DND-41 (cell line): Measurements from ENCODE around the gene MOB3B.

Source experiments
- EZH2 ChIP-seq: IDR thresholded peaks from 3 replicates; pipeline ENCODE4 v1.6.1; 2012; ENCODE audit warnings: borderline replicate concordance, low read depth, mild to moderate bottlenecking, moderate library complexity, low read length, inconsistent platforms; ENCODE audit not compliant: severe bottlenecking
- TF ChIP-seq, protein P1 (sequence below): IDR thresholded peaks from 2 replicates; pipeline ENCODE4 v1.5.1; 2012; ENCODE audit warnings: borderline replicate concordance, low read length, moderate library complexity, mild to moderate bottlenecking; ENCODE audit not compliant: poor library complexity, severe bottlenecking; ENCODE audit errors: extremely low read depth

DNA sequence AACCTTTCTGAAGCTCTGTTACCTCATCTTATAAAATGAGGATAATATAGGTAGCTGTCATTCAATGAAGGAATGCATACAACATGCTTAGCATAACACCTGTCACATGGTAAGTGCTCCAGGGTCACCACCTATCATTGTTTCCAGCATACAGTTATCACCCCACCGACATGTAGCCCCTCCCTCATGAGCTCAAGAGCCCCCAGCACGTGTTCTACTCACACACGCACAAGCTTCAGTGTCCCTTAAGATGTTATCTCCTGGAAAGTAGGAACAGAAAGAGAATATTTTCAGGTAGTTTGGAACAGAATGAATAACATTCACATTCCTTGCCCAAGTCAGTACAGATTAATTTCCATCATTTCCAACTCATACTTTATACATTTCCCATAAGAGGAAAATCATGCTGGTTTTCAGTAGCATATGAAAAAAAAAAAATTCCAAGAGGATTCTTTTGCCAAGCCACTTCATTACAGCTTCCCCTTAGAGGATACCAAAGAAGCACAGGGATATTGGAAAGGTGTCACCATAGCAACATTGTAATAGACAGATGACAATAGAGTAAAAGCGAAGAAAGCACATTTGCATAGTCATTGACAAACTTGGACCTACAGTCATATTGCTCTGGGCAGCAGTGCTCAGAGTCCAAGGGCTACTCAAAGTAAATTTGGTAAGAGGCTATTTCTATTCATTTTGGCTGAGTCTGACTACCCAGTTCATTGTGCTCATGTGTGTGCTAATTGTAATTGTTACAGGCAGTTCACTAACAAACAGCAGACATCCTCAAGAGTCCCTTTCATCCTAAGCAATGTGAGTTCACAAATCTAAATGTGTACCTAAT, 1.5 kb upstream of the MOB3B start:
- TF ChIP-seq, protein P1, sequence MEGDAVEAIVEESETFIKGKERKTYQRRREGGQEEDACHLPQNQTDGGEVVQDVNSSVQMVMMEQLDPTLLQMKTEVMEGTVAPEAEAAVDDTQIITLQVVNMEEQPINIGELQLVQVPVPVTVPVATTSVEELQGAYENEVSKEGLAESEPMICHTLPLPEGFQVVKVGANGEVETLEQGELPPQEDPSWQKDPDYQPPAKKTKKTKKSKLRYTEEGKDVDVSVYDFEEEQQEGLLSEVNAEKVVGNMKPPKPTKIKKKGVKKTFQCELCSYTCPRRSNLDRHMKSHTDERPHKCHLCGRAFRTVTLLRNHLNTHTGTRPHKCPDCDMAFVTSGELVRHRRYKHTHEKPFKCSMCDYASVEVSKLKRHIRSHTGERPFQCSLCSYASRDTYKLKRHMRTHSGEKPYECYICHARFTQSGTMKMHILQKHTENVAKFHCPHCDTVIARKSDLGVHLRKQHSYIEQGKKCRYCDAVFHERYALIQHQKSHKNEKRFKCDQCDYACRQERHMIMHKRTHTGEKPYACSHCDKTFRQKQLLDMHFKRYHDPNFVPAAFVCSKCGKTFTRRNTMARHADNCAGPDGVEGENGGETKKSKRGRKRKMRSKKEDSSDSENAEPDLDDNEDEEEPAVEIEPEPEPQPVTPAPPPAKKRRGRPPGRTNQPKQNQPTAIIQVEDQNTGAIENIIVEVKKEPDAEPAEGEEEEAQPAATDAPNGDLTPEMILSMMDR, result no peak
- no peak for TF ChIP-seq EZH2
